ENCODE results near the gene LARGE1. TPM values are rescaled to one million over a fixed set of nuclear protein-coding genes. Genes with fewer than 3 reads are reported as not detected.

LARGE1 gene
- total RNA-seq, 1 experiment from 2014 or later = 2.5 TPM

DNA sequence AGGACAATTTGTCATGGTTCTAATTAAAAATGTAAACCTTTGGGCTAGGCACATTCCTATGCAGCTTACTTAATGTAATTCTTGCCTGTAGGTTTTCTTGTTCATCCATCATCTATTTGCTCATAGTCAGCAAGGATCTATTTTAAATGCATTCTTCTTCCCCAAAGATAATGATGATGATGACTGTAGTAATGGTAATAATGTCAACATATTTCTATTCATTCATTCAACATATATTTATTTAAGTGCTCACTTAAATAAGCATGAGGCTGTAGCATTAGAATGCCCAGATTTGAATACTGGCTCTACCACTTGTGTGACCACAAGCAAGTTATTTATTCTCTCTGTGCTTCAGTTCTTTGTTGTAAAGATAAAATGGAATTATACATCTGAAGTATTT lies 692.5 kb downstream of the LARGE1 start:
- Histone ChIP-seq H3K27ac (ENCODE audit: low read length) (no peak overlapping the region), H3K9me3 (ENCODE audit: control insufficient read depth, insufficient read depth, low read depth, low read length) (peaks cover 9% of the 10 kb centered on the region; the same call in 1 of the 2 replicates), H3K36me3 (ENCODE audit: control insufficient read depth, insufficient read depth, low read length) (no peaks in the 10 kb centered on the region), H3K27me3 (ENCODE audit: control insufficient read depth, insufficient read depth, low read length) (no peaks in the 10 kb centered on the region), H3K4me3 (ENCODE audit: low read depth in 2 of 2, low read length in 2 of 2) (no peak overlapping the region), H3K4me1 (ENCODE audit: control insufficient read depth, insufficient read depth, low read length) (no peaks in the 10 kb centered on the region)
- no peak for ATAC-seq
- in situ Hi-C loops (cut with HindIII; ENCODE audit: low pct_unique_long_range_greater_than_20kb, low sequenced_read_pairs) (no loop called here), intact Hi-C loops (cut with micrococcal nuclease; ENCODE audit: unreplicated experiment) (no loop called here)
- no TSS peak for BruUV-seq (replicated peaks)
- TF ChIP-seq POLR2AphosphoS5 (IDR thresholded peaks at IDR 0.05; ENCODE audit: low read depth, low read length) (no peak), SIN3A (IDR thresholded peaks at IDR 0.05; ENCODE audit: borderline replicate concordance, insufficient read depth, low read depth, low read length) (no peak), TCF7L2 (IDR thresholded peaks at IDR 0.05; ENCODE audit: low read depth, low read length) (no peak)
- TF ChIP-seq, protein P1, sequence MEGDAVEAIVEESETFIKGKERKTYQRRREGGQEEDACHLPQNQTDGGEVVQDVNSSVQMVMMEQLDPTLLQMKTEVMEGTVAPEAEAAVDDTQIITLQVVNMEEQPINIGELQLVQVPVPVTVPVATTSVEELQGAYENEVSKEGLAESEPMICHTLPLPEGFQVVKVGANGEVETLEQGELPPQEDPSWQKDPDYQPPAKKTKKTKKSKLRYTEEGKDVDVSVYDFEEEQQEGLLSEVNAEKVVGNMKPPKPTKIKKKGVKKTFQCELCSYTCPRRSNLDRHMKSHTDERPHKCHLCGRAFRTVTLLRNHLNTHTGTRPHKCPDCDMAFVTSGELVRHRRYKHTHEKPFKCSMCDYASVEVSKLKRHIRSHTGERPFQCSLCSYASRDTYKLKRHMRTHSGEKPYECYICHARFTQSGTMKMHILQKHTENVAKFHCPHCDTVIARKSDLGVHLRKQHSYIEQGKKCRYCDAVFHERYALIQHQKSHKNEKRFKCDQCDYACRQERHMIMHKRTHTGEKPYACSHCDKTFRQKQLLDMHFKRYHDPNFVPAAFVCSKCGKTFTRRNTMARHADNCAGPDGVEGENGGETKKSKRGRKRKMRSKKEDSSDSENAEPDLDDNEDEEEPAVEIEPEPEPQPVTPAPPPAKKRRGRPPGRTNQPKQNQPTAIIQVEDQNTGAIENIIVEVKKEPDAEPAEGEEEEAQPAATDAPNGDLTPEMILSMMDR (IDR thresholded peaks at IDR 0.05) = no peak
- TF ChIP-seq, protein P2, sequence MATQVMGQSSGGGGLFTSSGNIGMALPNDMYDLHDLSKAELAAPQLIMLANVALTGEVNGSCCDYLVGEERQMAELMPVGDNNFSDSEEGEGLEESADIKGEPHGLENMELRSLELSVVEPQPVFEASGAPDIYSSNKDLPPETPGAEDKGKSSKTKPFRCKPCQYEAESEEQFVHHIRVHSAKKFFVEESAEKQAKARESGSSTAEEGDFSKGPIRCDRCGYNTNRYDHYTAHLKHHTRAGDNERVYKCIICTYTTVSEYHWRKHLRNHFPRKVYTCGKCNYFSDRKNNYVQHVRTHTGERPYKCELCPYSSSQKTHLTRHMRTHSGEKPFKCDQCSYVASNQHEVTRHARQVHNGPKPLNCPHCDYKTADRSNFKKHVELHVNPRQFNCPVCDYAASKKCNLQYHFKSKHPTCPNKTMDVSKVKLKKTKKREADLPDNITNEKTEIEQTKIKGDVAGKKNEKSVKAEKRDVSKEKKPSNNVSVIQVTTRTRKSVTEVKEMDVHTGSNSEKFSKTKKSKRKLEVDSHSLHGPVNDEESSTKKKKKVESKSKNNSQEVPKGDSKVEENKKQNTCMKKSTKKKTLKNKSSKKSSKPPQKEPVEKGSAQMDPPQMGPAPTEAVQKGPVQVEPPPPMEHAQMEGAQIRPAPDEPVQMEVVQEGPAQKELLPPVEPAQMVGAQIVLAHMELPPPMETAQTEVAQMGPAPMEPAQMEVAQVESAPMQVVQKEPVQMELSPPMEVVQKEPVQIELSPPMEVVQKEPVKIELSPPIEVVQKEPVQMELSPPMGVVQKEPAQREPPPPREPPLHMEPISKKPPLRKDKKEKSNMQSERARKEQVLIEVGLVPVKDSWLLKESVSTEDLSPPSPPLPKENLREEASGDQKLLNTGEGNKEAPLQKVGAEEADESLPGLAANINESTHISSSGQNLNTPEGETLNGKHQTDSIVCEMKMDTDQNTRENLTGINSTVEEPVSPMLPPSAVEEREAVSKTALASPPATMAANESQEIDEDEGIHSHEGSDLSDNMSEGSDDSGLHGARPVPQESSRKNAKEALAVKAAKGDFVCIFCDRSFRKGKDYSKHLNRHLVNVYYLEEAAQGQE (IDR thresholded peaks at IDR 0.05; ENCODE audit: insufficient read depth in 1 of 2, low read depth in 2 of 2, low read length in 1 of 2) = no peak
- no peak for DNase-seq (ENCODE audit: low read depth, low spot score)
- ChIA-PET CTCF (no interaction called here), POLR2A (no interaction called here)

DNA sequence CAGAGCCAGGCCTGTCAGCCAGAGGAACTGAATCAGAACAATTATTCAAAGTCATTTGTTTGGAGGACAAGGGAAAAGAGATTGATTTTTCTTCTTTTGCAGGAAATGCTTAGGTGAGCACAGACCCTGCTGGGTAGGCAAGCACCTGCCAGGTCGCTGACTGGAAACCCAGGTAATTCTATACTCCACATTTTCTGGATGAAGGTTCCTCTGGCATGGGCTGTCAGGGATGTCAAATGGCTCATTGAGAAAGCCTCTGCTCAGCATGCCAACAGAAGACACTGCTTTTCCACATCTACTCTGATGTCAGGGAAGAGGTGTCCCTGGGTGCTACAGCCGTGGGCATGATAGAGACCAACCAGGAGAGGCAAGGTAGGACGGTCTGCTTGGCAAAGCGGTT lies 695.4 kb downstream of the LARGE1 start:
- Histone ChIP-seq H3K27ac (ENCODE audit: low read length) (no peak overlapping the region), H3K27me3 (ENCODE audit: control insufficient read depth, insufficient read depth, low read length) (no peaks in the 10 kb centered on the region), H3K4me3 (ENCODE audit: low read depth in 2 of 2, low read length in 2 of 2) (no peak overlapping the region), H3K9me3 (ENCODE audit: control insufficient read depth, insufficient read depth, low read depth, low read length) (peaks cover 6% of the 10 kb centered on the region; the same call in 1 of the 2 replicates), H3K4me1 (ENCODE audit: control insufficient read depth, insufficient read depth, low read length) (no peaks in the 10 kb centered on the region), H3K36me3 (ENCODE audit: control insufficient read depth, insufficient read depth, low read length) (no peaks in the 10 kb centered on the region)
- CTCF ChIA-PET = no interaction called here
- POLR2A ChIA-PET = no interaction called here
- ATAC-seq = no peak
- TF ChIP-seq, protein P1 (IDR thresholded peaks at IDR 0.05) = no peak
- TF ChIP-seq, protein P2 (IDR thresholded peaks at IDR 0.05; ENCODE audit: insufficient read depth in 1 of 2, low read depth in 2 of 2, low read length in 1 of 2) = no peak
- TF ChIP-seq POLR2AphosphoS5 (IDR thresholded peaks at IDR 0.05; ENCODE audit: low read depth, low read length) (no peak), SIN3A (IDR thresholded peaks at IDR 0.05; ENCODE audit: borderline replicate concordance, insufficient read depth, low read depth, low read length) (no peak), TCF7L2 (IDR thresholded peaks at IDR 0.05; ENCODE audit: low read depth, low read length) (no peak)
- in situ Hi-C loops (cut with HindIII; ENCODE audit: low pct_unique_long_range_greater_than_20kb, low sequenced_read_pairs) (no loop called here), intact Hi-C loops (cut with micrococcal nuclease; ENCODE audit: unreplicated experiment) (no loop called here)
- BruUV-seq (replicated peaks) = no TSS peak
- no peak for DNase-seq (ENCODE audit: low read depth, low spot score)

Small RNA genes within 50 kb of the gene (microRNA-seq; reads per million reads assigned to microRNA genes)
- gene MIR4764 (ENCODE audit: unreplicated experiment) = not detected

Data from Panc1 (cell line).